K562 (cell line): ENCODE measurements around the gene RPL28. TPM values are rescaled to one million over a fixed set of nuclear protein-coding genes. Genes with fewer than 3 reads are reported as not detected.

ENCODE experiments used
- CBX2 ChIP-seq: fragments of 200-600 bp; sonication (generic); IDR thresholded peaks from one replicate; pipeline ENCODE4 v1.6.1; 2012; ENCODE audit warnings: mild to moderate bottlenecking, low read length, inconsistent platforms; ENCODE audit not compliant: insufficient read depth, poor library complexity, severe bottlenecking
- CEBPB ChIP-seq: fragments of 450-650 bp; IDR thresholded peaks from 2 replicates; pipeline ENCODE4 v1.6.1; 2016; ENCODE audit warnings: missing genetic modification characterization, missing compliant biosample characterization
- CHCHD3 ChIP-seq: fragments of 250-450 bp; sonication (Bioruptor Pico); IDR thresholded peaks from 2 replicates; pipeline ENCODE4 v2.1.2; 2022; ENCODE audit warnings: mild to moderate bottlenecking
- ESRRA ChIP-seq: fragments of 450-650 bp; IDR thresholded peaks from 2 replicates; pipeline ENCODE4 v1.6.1; 2014; ENCODE audit warnings: low read depth, mild to moderate bottlenecking, moderate library complexity, borderline replicate concordance
- HNRNPK ChIP-seq: fragments of 200-400 bp; formaldehyde crosslinking; IDR thresholded peaks from one replicate; pipeline ENCODE4 v1.6.1; 2018; ENCODE audit warnings: mild to moderate bottlenecking, low read depth, low read length; ENCODE audit not compliant: poor library complexity, severe bottlenecking
- KLF6 ChIP-seq: fragments of 250-450 bp; sonication (Bioruptor Pico); IDR thresholded peaks from 2 replicates; pipeline ENCODE4 v1.4.0; 2020; ENCODE audit warnings: mild to moderate bottlenecking, moderate library complexity, borderline replicate concordance
- MTA1 ChIP-seq: fragments of 450-650 bp; IDR thresholded peaks from 2 replicates; pipeline ENCODE4 v1.6.1; 2017; ENCODE audit warnings: borderline replicate concordance
- NCOA6 ChIP-seq: fragments of 450-650 bp; IDR thresholded peaks from 2 replicates; pipeline ENCODE4 v1.6.1; 2017; ENCODE audit warnings: mild to moderate bottlenecking
- NFXL1 ChIP-seq: fragments of 450-650 bp; formaldehyde crosslinking; IDR thresholded peaks from 2 replicates; pipeline ENCODE4 v1.4.0; 2021; ENCODE audit warnings: mild to moderate bottlenecking
- PHTF2 ChIP-seq: fragments of 250-450 bp; sonication (Bioruptor Pico); IDR thresholded peaks from 2 replicates; pipeline ENCODE4 v1.5.0; 2021; ENCODE audit warnings: mild to moderate bottlenecking
- ZNF282 ChIP-seq: sonication (generic); formaldehyde crosslinking; IDR thresholded peaks from 2 replicates; pipeline ENCODE4 v1.8.1; 2023; ENCODE audit warnings: missing genetic modification reagents
- ZNF431 ChIP-seq: sonication (generic); formaldehyde crosslinking; IDR thresholded peaks from 2 replicates; pipeline ENCODE4 v1.8.0; 2022; ENCODE audit warnings: mild to moderate bottlenecking, missing genetic modification reagents
- polyA plus RNA-seq, 8 experiments: library from polyadenylated mRNA; depleted of rRNA in 4 of 8; stranded (reverse) in 5 of 8; unstranded in 3 of 8; fragments of >200 nt; fragmentation: Nextera tagmentation in 2 of 8; fragmentation: Illumina TruSeq in 1 of 8; extraction: Ambion mirVana in 2 of 8; extraction: Trizol in 1 of 8; gene quantifications; 2 replicates each; pipeline versions ENCODE4 v1.2.1 to v1.2.3, GENCODE V29; 2011 to 2014; ENCODE audit warnings: inconsistent platforms in 1 of 8, missing spikeins in 1 of 8
- total RNA-seq, 7 experiments: library from RNA; depleted of rRNA in 6 of 7; stranded (reverse); fragments of >200 nt in 6 of 7; fragmentation: Illumina TruSeq in 2 of 7; extraction: Trizol in 2 of 7; gene quantifications; 2 replicates each; pipeline versions ENCODE4 v1.2.1 to v1.2.3, GENCODE V29; 2011 to 2021; ENCODE audit warnings: low replicate concordance in 1 of 7
- TF ChIP-seq, protein P1 (sequence below), 2 experiments: fragments of 450-650 bp; formaldehyde crosslinking in 1 of 2; IDR thresholded peaks; 2 replicates each; pipeline versions ENCODE4 v1.4.0 to v1.6.1; 2014 to 2020; ENCODE audit warnings: mild to moderate bottlenecking in 2 of 2, borderline replicate concordance in 1 of 2, low read depth in 1 of 2
- TF ChIP-seq, protein P2 (sequence below): sonication (generic); formaldehyde crosslinking; IDR thresholded peaks from 2 replicates; pipeline ENCODE4 v1.8.1; 2023; ENCODE audit warnings: mild to moderate bottlenecking, missing genetic modification reagents
- TF ChIP-seq, protein P3 (sequence below): sonication (generic); formaldehyde crosslinking; IDR thresholded peaks from 2 replicates; pipeline ENCODE4 v1.8.0; 2022; ENCODE audit warnings: mild to moderate bottlenecking, missing genetic modification reagents

The RPL28 gene
- total and polyA plus RNA-seq, 9 of the 15 experiments (the other 6 are each of a cell fraction or from before 2014, with no cell fraction given) = 124 to 3,106 (median 622) TPM

DNA sequence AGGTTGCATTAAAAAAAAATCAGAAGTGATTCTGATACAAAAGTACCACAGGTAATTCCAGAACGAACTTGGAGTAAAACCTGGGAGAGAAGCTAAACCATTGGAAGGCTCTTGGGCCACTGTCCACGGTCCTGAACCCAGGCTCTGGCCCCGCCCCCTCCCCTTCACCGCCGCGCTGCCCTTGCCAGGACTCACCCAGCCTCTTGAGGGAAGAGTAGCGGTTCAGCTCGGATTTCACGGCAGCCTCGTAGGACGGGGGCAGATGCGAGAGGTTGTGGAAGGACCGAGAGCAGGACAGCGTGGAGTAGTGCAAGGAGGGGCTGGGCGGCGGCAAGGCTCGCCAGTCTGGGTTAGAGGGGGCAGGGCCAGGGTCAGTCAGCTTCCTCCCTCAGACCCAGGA lies 51.7 kb downstream of the RPL28 start (continued):
- TF ChIP-seq, protein P1, sequence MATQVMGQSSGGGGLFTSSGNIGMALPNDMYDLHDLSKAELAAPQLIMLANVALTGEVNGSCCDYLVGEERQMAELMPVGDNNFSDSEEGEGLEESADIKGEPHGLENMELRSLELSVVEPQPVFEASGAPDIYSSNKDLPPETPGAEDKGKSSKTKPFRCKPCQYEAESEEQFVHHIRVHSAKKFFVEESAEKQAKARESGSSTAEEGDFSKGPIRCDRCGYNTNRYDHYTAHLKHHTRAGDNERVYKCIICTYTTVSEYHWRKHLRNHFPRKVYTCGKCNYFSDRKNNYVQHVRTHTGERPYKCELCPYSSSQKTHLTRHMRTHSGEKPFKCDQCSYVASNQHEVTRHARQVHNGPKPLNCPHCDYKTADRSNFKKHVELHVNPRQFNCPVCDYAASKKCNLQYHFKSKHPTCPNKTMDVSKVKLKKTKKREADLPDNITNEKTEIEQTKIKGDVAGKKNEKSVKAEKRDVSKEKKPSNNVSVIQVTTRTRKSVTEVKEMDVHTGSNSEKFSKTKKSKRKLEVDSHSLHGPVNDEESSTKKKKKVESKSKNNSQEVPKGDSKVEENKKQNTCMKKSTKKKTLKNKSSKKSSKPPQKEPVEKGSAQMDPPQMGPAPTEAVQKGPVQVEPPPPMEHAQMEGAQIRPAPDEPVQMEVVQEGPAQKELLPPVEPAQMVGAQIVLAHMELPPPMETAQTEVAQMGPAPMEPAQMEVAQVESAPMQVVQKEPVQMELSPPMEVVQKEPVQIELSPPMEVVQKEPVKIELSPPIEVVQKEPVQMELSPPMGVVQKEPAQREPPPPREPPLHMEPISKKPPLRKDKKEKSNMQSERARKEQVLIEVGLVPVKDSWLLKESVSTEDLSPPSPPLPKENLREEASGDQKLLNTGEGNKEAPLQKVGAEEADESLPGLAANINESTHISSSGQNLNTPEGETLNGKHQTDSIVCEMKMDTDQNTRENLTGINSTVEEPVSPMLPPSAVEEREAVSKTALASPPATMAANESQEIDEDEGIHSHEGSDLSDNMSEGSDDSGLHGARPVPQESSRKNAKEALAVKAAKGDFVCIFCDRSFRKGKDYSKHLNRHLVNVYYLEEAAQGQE (IDR thresholded peaks at IDR 0.05; ENCODE audit: borderline replicate concordance) = peak; percentile 100
- TF ChIP-seq, protein P1 (CRISPR knock-in tag; IDR thresholded peaks at IDR 0.05; ENCODE audit: low read depth) = peak; percentile 99
- TF ChIP-seq MTA1 = no peak
- no peak for TF ChIP-seq KLF6 (CRISPR knock-in tag)
- TF ChIP-seq HNRNPK = no peak
- TF ChIP-seq PHTF2 (CRISPR knock-in tag) = no peak
- peak; percentile 49; the same call in 1 of the 2 replicates for TF ChIP-seq ESRRA
- no peak for TF ChIP-seq CEBPB (tag)
- 0 out of 2 replicates have a peak, but pooled peaks have one; percentile 63 for TF ChIP-seq ZNF431
- TF ChIP-seq CBX2 = no peak
- TF ChIP-seq, protein P2, sequence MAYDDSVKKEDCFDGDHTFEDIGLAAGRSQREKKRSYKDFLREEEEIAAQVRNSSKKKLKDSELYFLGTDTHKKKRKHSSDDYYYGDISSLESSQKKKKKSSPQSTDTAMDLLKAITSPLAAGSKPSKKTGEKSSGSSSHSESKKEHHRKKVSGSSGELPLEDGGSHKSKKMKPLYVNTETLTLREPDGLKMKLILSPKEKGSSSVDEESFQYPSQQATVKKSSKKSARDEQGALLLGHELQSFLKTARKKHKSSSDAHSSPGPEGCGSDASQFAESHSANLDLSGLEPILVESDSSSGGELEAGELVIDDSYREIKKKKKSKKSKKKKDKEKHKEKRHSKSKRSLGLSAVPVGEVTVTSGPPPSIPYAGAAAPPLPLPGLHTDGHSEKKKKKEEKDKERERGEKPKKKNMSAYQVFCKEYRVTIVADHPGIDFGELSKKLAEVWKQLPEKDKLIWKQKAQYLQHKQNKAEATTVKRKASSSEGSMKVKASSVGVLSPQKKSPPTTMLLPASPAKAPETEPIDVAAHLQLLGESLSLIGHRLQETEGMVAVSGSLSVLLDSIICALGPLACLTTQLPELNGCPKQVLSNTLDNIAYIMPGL = 0 out of 2 replicates have a peak, but pooled peaks have one; percentile 52
- TF ChIP-seq, protein P3, sequence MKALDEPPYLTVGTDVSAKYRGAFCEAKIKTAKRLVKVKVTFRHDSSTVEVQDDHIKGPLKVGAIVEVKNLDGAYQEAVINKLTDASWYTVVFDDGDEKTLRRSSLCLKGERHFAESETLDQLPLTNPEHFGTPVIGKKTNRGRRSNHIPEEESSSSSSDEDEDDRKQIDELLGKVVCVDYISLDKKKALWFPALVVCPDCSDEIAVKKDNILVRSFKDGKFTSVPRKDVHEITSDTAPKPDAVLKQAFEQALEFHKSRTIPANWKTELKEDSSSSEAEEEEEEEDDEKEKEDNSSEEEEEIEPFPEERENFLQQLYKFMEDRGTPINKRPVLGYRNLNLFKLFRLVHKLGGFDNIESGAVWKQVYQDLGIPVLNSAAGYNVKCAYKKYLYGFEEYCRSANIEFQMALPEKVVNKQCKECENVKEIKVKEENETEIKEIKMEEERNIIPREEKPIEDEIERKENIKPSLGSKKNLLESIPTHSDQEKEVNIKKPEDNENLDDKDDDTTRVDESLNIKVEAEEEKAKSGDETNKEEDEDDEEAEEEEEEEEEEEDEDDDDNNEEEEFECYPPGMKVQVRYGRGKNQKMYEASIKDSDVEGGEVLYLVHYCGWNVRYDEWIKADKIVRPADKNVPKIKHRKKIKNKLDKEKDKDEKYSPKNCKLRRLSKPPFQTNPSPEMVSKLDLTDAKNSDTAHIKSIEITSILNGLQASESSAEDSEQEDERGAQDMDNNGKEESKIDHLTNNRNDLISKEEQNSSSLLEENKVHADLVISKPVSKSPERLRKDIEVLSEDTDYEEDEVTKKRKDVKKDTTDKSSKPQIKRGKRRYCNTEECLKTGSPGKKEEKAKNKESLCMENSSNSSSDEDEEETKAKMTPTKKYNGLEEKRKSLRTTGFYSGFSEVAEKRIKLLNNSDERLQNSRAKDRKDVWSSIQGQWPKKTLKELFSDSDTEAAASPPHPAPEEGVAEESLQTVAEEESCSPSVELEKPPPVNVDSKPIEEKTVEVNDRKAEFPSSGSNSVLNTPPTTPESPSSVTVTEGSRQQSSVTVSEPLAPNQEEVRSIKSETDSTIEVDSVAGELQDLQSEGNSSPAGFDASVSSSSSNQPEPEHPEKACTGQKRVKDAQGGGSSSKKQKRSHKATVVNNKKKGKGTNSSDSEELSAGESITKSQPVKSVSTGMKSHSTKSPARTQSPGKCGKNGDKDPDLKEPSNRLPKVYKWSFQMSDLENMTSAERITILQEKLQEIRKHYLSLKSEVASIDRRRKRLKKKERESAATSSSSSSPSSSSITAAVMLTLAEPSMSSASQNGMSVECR (CRISPR knock-in tag) = peak; percentile 83
- no peak for TF ChIP-seq NFXL1 (CRISPR knock-in tag)
- TF ChIP-seq NCOA6 = no peak
- no peak for TF ChIP-seq CHCHD3 (CRISPR knock-in tag)
- no peak for TF ChIP-seq ZNF282 (CRISPR knock-in tag)
